K562 (cell line): ENCODE measurements around the gene GSG1L2. TPM values are rescaled to one million over a fixed set of nuclear protein-coding genes. Genes with fewer than 3 reads are reported as not detected.
"Not testable (repeated sequence)": the region's sequence is repeated elsewhere in the genome, so short reads cannot be mapped to it uniquely, and the experiment has no call there.

ENCODE experiments used
- ATAC-seq: fragments of 200-7000 bp; cut with Tn5 transposase; 3 replicates; pipeline ENCODE4 v1.9.1; 2020; ENCODE audit warnings: moderate library complexity
- BruUV-seq: library from RNA; stranded (reverse); fragments of 400-500 nt; replicated peaks from 2 replicates; lab custom pipeline; 2021; lab: Mats Ljungman, UMichigan
- CTCF ChIA-PET: fragments of 300-600 bp; formaldehyde crosslinking; extraction: SDS; loops from one replicate; lab custom pipeline; 2021; ENCODE audit warnings: low intra/inter-chr PET ratio; lab: Yijun Ruan, JAX
- POLR2A ChIA-PET: fragments of 300-600, 350-650 bp; sonication (Branson Sonifier 250); formaldehyde crosslinking; extraction: SDS; loops from one replicate; lab custom pipeline; 2021; ENCODE audit warnings: antibody characterized with exemption, inconsistent platforms; lab: Yijun Ruan, JAX
- DNase-seq, 4 experiments: peaks; one replicate each; pipeline versions ENCODE4 v3.0.0 to v3.0.0-alpha.2; 2011 to 2018; ENCODE audit warnings: low spot score in 3 of 4, mixed read lengths in 3 of 4; ENCODE audit errors: extremely low read depth in 1 of 4
- FAIRE-seq: peaks from 2 replicates; lab custom pipeline; 2011; peaks lifted over from hg19 to GRCh38; lab: Jason Lieb, UNC
- H2AFZ ChIP-seq: 2 replicates; pipeline ENCODE4 v1.6.0; 2011; ENCODE audit warnings: low read depth, low read length, control low read depth, inconsistent platforms
- H3K27ac ChIP-seq: fragments of 200-600 bp; 3 replicates; pipeline ENCODE4 v1.8.0; 2011; ENCODE audit warnings: low read depth, mild to moderate bottlenecking, control low read depth, inconsistent platforms, low read length, moderate library complexity, mixed read lengths; ENCODE audit errors: extremely low read depth
- H3K27me3 ChIP-seq, 2 experiments: fragments of 300-600 bp in 1 of 2; 2 replicates in 1 of 2; 3 replicates in 1 of 2; pipeline versions ENCODE4 v1.6.0 to v1.8.0; 2011; ENCODE audit warnings: inconsistent platforms in 2 of 2, low read length in 2 of 2, mild to moderate bottlenecking in 1 of 2, mixed read lengths in 1 of 2, moderate library complexity in 1 of 2; ENCODE audit not compliant: control insufficient read depth in 2 of 2, insufficient read depth in 2 of 2
- H3K36me3 ChIP-seq: fragments of 300-600 bp; 3 replicates; pipeline ENCODE4 v1.8.0; 2011; ENCODE audit warnings: mild to moderate bottlenecking, low read length, inconsistent platforms; ENCODE audit not compliant: control insufficient read depth, insufficient read depth
- H3K4me1 ChIP-seq, 2 experiments: fragments of 200-600 bp in 1 of 2; replicated peaks in 1 of 2; 2 replicates in 1 of 2; 3 replicates in 1 of 2; pipeline versions ENCODE4 v1.5.1 to v1.8.0; 2011; ENCODE audit warnings: inconsistent platforms in 2 of 2, low read length in 2 of 2, mild to moderate bottlenecking in 1 of 2, mixed read lengths in 1 of 2, moderate library complexity in 1 of 2; ENCODE audit not compliant: control insufficient read depth in 2 of 2, insufficient read depth in 2 of 2
- H3K4me2 ChIP-seq: 2 replicates; pipeline ENCODE4 v1.6.1; 2011; ENCODE audit warnings: low read length, control low read depth, inconsistent platforms, mixed read lengths; ENCODE audit not compliant: insufficient read depth
- H3K4me3 ChIP-seq: fragments of 200-600 bp; sonication (generic), shearing (Covaris generic); 2 replicates; pipeline ENCODE4 v1.5.1; 2016; ENCODE audit warnings: control low read depth, inconsistent platforms
- H3K79me2 ChIP-seq: fragments of 200-600 bp; 3 replicates; pipeline ENCODE4 v1.8.0; 2011; ENCODE audit warnings: low read length, inconsistent platforms; ENCODE audit not compliant: control insufficient read depth, insufficient read depth
- H3K9ac ChIP-seq, 2 experiments: 2 replicates each; pipeline versions ENCODE4 v1.6.0 to v1.6.1; 2011; ENCODE audit warnings: low read depth in 2 of 2, low read length in 2 of 2, control low read depth in 1 of 2, inconsistent platforms in 1 of 2, mild to moderate bottlenecking in 1 of 2, mixed read lengths in 1 of 2; ENCODE audit not compliant: insufficient read depth in 1 of 2
- H3K9me1 ChIP-seq: one replicate; pipeline ENCODE4 v1.6.0; 2011; ENCODE audit warnings: inconsistent platforms, mild to moderate bottlenecking, low read length, moderate library complexity; ENCODE audit not compliant: control insufficient read depth, insufficient read depth
- H3K9me3 ChIP-seq: replicated peaks from 2 replicates; pipeline ENCODE4 v1.5.1; 2011; ENCODE audit warnings: low read depth, low read length, inconsistent platforms; ENCODE audit not compliant: control insufficient read depth, insufficient read depth
- H4K20me1 ChIP-seq: replicated peaks from 2 replicates; pipeline ENCODE4 v1.6.1; 2011; ENCODE audit warnings: low read length, inconsistent platforms, mixed read lengths; ENCODE audit not compliant: control insufficient read depth, insufficient read depth
- CBX8 ChIP-seq: fragments of 200-600 bp; sonication (generic); IDR thresholded peaks from 2 replicates; pipeline ENCODE4 v1.6.1; 2012; ENCODE audit warnings: borderline replicate concordance, mixed run types, low read depth, mild to moderate bottlenecking, moderate library complexity, mixed read lengths, low read length, control low read depth, inconsistent platforms; ENCODE audit not compliant: poor library complexity, severe bottlenecking; ENCODE audit errors: extremely low read depth
- KLF13 ChIP-seq: fragments of 450-650 bp; IDR thresholded peaks from 2 replicates; pipeline ENCODE4 v1.6.1; 2016; ENCODE audit warnings: missing genetic modification characterization, low read depth, mild to moderate bottlenecking, missing compliant biosample characterization, moderate library complexity, borderline replicate concordance
- LCOR ChIP-seq: sonication (generic); formaldehyde crosslinking; IDR thresholded peaks from 2 replicates; pipeline ENCODE4 v1.8.0; 2022; ENCODE audit warnings: mild to moderate bottlenecking, missing genetic modification reagents
- PCBP2 ChIP-seq: fragments of 200-400 bp; formaldehyde crosslinking; IDR thresholded peaks from 2 replicates; pipeline ENCODE4 v1.6.1; 2018; ENCODE audit warnings: low read length, low read depth, mild to moderate bottlenecking, moderate library complexity; ENCODE audit not compliant: poor library complexity, severe bottlenecking
- POLR3G ChIP-seq: IDR thresholded peaks from 2 replicates; pipeline ENCODE4 v1.6.1; 2011; ENCODE audit not compliant: insufficient read length, insufficient replicate concordance; ENCODE audit errors: extremely low read depth
- ZFP36 ChIP-seq: fragments of 150-350 bp; IDR thresholded peaks from 2 replicates; pipeline ENCODE4 v1.6.1; 2018; ENCODE audit warnings: low read length, low read depth; ENCODE audit not compliant: partially characterized antibody
- ZNF184 ChIP-seq: sonication (generic); formaldehyde crosslinking; IDR thresholded peaks from 2 replicates; pipeline ENCODE4 v1.5.0; 2020; ENCODE audit warnings: missing genetic modification reagents
- WGBS: fragments of 100-300 bp; shearing (Covaris generic); methylation state at CpG from one replicate; pipeline ENCODE4 v1.1.6; 2016; ENCODE audit warnings: low coverage, mixed read lengths; ENCODE audit not compliant: insufficient coverage; ENCODE audit errors: missing lambda C conversion rate; 5-methylcytosine and 5-hydroxymethylcytosine counted together
- in situ Hi-C: fragments of 300-500 bp; cut with MboI; formaldehyde crosslinking; loops from 4 replicates; pipeline ENCODE4 v1.15.0; 2018; ENCODE audit warnings: inconsistent platforms, mixed read lengths
- intact Hi-C: fragments of 100-400 bp; cut with micrococcal nuclease; formaldehyde crosslinking; loops from 2 replicates; pipeline ENCODE4 v1.14.2; 2022
- polyA plus RNA-seq, 8 experiments: library from polyadenylated mRNA; depleted of rRNA in 4 of 8; stranded (reverse) in 5 of 8; unstranded in 3 of 8; fragments of >200 nt; fragmentation: Nextera tagmentation in 2 of 8; fragmentation: Illumina TruSeq in 1 of 8; extraction: Ambion mirVana in 2 of 8; extraction: Trizol in 1 of 8; gene quantifications; 2 replicates each; pipeline versions ENCODE4 v1.2.1 to v1.2.3, GENCODE V29; 2011 to 2014; ENCODE audit warnings: inconsistent platforms in 1 of 8, missing spikeins in 1 of 8
- total RNA-seq, 7 experiments: library from RNA; depleted of rRNA in 6 of 7; stranded (reverse); fragments of >200 nt in 6 of 7; fragmentation: Illumina TruSeq in 2 of 7; extraction: Trizol in 2 of 7; gene quantifications; 2 replicates each; pipeline versions ENCODE4 v1.2.1 to v1.2.3, GENCODE V29; 2011 to 2021; ENCODE audit warnings: low replicate concordance in 1 of 7
- TF ChIP-seq, protein P1 (sequence below): fragments of 250-450 bp; sonication (Bioruptor Pico); IDR thresholded peaks from 2 replicates; pipeline ENCODE4 v1.4.0; 2020

Gene GSG1L2
- total and polyA plus RNA-seq, 9 of the 15 experiments (the other 6 are each of a cell fraction or from before 2014, with no cell fraction given) = not detected

DNA sequence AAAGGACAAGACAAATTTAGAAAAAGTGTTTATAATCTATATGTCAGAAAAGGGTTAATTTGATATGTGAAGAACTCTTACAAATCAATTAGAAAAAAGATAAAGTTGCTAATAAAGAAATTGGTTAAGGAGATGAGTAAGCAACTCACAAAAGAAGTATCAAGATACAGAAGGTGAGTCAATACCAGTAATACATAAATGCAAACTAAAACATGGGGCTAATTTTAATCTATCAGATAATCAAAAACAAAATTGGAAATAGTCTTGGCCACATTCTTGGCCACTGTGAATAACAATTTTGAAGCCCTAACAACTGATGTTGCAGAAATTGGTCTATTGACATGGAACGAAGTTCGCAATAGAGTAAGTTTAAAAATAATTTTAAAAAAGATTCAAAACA, 37.3 kb downstream of the GSG1L2 start (continued):
- TF ChIP-seq, protein P1, sequence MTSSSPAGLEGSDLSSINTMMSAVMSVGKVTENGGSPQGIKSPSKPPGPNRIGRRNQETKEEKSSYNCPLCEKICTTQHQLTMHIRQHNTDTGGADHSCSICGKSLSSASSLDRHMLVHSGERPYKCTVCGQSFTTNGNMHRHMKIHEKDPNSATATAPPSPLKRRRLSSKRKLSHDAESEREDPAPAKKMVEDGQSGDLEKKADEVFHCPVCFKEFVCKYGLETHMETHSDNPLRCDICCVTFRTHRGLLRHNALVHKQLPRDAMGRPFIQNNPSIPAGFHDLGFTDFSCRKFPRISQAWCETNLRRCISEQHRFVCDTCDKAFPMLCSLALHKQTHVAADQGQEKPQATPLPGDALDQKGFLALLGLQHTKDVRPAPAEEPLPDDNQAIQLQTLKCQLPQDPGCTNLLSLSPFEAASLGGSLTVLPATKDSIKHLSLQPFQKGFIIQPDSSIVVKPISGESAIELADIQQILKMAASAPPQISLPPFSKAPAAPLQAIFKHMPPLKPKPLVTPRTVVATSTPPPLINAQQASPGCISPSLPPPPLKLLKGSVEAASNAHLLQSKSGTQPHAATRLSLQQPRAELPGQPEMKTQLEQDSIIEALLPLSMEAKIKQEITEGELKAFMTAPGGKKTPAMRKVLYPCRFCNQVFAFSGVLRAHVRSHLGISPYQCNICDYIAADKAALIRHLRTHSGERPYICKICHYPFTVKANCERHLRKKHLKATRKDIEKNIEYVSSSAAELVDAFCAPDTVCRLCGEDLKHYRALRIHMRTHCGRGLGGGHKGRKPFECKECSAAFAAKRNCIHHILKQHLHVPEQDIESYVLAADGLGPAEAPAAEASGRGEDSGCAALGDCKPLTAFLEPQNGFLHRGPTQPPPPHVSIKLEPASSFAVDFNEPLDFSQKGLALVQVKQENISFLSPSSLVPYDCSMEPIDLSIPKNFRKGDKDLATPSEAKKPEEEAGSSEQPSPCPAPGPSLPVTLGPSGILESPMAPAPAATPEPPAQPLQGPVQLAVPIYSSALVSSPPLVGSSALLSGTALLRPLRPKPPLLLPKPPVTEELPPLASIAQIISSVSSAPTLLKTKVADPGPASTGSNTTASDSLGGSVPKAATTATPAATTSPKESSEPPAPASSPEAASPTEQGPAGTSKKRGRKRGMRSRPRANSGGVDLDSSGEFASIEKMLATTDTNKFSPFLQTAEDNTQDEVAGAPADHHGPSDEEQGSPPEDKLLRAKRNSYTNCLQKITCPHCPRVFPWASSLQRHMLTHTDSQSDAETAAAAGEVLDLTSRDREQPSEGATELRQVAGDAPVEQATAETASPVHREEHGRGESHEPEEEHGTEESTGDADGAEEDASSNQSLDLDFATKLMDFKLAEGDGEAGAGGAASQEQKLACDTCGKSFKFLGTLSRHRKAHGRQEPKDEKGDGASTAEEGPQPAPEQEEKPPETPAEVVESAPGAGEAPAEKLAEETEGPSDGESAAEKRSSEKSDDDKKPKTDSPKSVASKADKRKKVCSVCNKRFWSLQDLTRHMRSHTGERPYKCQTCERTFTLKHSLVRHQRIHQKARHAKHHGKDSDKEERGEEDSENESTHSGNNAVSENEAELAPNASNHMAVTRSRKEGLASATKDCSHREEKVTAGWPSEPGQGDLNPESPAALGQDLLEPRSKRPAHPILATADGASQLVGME = no peak
- TF ChIP-seq ZFP36 (no peak), CBX8 (no peak), PCBP2 (no peak), ZNF184 (CRISPR knock-in tag) (no peak), KLF13 (tag) (no peak), POLR3G (no peak), LCOR (CRISPR knock-in tag) (no peak)

DNA sequence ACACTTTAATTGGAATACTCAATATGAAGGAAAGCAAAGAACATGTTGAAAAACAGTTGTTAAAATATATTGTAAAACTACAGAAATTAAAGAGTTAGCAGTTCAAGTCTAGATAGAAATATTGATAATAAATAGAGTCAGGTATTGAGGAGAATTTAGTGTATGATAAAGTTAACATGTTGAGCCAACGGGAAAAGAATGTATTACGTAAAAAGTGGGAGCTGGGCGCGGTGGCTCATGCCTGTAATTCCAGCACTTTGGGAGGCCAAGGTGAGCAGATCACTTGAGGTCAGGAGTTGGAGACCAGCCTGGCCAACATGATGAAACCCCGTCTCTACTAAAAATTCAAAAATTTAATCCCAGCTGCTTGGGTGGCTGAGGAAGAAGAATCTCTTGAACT, 38.4 kb downstream of the GSG1L2 start:
- H2AFZ ChIP-seq, in situ Hi-C loops, H3K4me1 ChIP-seq, H3K4me3 ChIP-seq, intact Hi-C loops, H4K20me1 ChIP-seq, H3K79me2 ChIP-seq, FAIRE-seq, BruUV-seq, H3K36me3 ChIP-seq, ATAC-seq, CTCF ChIA-PET, DNase-seq, H3K9ac ChIP-seq, H3K27ac ChIP-seq, H3K9me1 ChIP-seq, POLR2A ChIA-PET, H3K4me2 ChIP-seq, H3K27me3 ChIP-seq, H3K9me3 ChIP-seq: not testable (repeated sequence)
- WGBS = 0% methylated on average over 3 of the region's 5 CpGs
